CD4-positive, alpha-beta T cell treated with Interleukin-6 at 100 ng/mL for 8 hours (primary cell): ENCODE results near the gene FALEC.
A peak's percentile ranks its signal among the peaks of the same experiment; 100 is the strongest.
"Not testable (repeated sequence)": the region's sequence is repeated elsewhere in the genome, so short reads cannot be mapped to it uniquely, and the experiment has no call there.

Experiments
- DNase-seq: peaks from one replicate; pipeline ENCODE4 v3.0.0-alpha.2; 2020; ENCODE audit warnings: mixed read lengths, low spot score

Gene FALEC

GRCh38 chr1:150558761-150559655 is 43.5 kb downstream of the FALEC start:
- no peak for DNase-seq

- DNase-seq = no peak
Measured at GRCh38 chr1:150559656-150560010, 44.1 kb downstream of the FALEC start.

- DNase-seq = peak; percentile 70
Measured at GRCh38 chr1:150560011-150560438, 44.5 kb downstream of the FALEC start.

GRCh38 chr1:150560576-150561253 is 45.2 kb downstream of the FALEC start:
- DNase-seq = peak; percentile 84

GRCh38 chr1:150561254-150561973 is 45.9 kb downstream of the FALEC start:
- peak; percentile 64 for DNase-seq

GRCh38 chr1:150561974-150562445 is 46.5 kb downstream of the FALEC start:
- DNase-seq = peak; percentile 91

GRCh38 chr1:150562446-150563339 is 47.1 kb downstream of the FALEC start:
- peak; percentile 87 for DNase-seq

- DNase-seq = peak; percentile 81
Measured at GRCh38 chr1:150563340-150564038, 47.9 kb downstream of the FALEC start.

- DNase-seq = peak; percentile 34
Measured at GRCh38 chr1:150564051-150564991, 48.8 kb downstream of the FALEC start.

- DNase-seq = not testable (repeated sequence)
Measured at GRCh38 chr1:150565240-150565991, 49.9 kb downstream of the FALEC start.

GRCh38 chr1:150566589-150567340 is 51.2 kb downstream of the FALEC start:
- no peak for DNase-seq

- peak; percentile 78 for DNase-seq
Measured at GRCh38 chr1:150567341-150567716, 51.8 kb downstream of the FALEC start.

GRCh38 chr1:150567717-150568593 is 52.4 kb downstream of the FALEC start:
- DNase-seq = no peak

GRCh38 chr1:150568594-150568966 is 53.0 kb downstream of the FALEC start:
- DNase-seq = no peak

GRCh38 chr1:150572918-150573647 is 57.5 kb downstream of the FALEC start:
- DNase-seq = no peak

- DNase-seq = not testable (repeated sequence)
Measured at GRCh38 chr1:150573648-150574071, 58.1 kb downstream of the FALEC start.
